HG03095 (cell line): ENCODE data around the gene ZNF445.
"Not testable (repeated sequence)": the region's sequence is repeated elsewhere in the genome, so short reads cannot be mapped to it uniquely, and the experiment has no call there.

Experiments
- ATAC-seq: cut with Tn5 transposase; IDR thresholded peaks from one replicate; pipeline ENCODE4 v1.9.1; 2021; ENCODE audit warnings: moderate library complexity; ENCODE audit not compliant: unreplicated experiment

The ZNF445 gene

DNA sequence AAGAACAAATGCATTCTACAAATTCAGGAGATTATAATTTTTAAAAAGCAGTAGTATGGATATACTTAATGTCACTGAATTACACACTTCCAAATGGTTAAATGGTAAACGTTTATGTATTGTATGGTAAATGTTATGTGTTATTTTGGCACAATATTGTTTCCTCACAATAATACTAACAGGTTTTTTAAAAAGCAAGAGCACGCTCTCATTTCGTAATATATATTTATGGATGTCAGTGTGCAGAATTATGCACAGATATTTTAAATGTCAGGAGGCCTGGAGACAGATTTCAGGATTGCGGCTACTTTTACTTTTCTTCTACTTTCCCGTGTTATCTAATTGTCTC lies 533 bp downstream of the ZNF445 start:
- ATAC-seq, result no peak

DNA sequence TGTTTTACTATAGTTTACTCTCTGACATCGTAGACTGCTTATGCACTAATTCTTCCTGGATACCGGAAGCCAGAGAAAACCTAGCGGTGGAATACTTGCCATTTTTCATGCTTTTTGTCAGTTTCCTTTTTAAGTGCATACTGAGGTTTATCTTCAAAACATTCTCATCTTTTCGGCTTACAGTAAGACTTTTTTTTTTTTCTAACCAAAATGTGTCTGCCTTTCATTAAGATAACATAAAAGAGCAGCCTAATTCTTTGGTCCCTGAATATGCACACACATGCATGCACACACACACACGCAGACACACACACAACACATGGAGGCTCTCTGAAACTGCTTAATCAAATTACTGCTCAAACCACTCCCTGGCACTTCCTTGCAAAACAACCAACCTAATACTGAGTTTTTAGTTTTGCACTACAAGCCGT lies 1.3 kb downstream of the ZNF445 start:
- ATAC-seq, result no peak

DNA sequence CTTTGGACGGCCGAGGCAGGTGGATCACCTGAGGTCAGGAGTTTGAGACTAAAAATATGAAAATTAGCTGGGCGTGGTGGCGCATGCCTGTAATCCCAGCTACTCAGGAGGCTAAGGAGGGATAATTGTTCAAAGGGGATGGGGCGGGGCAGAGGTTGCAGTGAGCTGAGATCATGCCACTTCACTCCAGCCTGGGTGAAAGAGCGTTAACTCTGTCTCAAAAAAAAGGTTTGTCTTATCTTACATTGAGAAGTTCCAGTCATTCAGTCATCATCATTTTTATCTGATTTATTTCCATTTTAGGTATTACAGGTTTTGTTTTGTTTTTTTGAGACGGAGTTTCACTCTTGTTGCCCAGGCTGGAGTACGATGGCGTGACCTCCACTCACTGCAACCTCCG lies 2.6 kb downstream of the ZNF445 start:
- not testable (repeated sequence) for ATAC-seq

DNA sequence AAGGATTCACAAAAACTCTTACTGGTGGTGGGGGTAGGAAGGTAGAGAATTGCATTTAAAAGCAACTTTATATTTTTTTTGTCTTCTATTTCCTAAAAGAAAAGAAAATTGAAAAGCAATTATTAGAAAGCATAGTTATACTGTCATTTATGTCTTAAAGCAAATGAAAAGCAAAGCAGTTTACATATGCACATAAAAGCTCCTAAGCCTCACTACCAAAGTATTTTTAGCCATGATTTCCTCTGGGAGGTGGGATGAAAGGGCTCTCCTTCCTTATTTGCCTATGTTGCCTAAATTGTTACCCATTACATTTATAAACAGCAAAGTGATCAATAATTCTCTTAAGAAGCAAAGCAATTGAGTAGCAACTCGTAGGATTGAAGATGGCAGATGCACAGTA lies 7.0 kb downstream of the ZNF445 start:
- ATAC-seq, result no peak

DNA sequence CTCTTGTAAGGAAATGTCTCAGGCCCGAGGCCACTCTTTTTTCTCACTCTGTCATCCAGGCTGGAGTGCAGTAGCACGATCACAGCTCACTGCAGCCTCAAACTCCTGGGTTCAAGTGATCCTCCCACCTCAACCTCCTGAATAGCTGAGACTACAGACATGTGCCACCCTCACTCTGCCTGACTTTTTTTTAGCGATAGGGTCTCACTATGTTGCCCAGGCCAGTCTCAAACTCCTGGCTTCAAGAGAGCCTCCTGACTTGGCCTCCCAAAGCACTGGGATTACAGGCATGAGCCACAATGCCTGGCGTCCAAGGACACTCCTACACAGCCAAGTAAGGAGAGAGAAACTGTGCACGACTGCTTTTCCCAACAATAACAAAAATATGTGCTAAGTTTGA lies 7.6 kb downstream of the ZNF445 start:
- ATAC-seq, result no peak

DNA sequence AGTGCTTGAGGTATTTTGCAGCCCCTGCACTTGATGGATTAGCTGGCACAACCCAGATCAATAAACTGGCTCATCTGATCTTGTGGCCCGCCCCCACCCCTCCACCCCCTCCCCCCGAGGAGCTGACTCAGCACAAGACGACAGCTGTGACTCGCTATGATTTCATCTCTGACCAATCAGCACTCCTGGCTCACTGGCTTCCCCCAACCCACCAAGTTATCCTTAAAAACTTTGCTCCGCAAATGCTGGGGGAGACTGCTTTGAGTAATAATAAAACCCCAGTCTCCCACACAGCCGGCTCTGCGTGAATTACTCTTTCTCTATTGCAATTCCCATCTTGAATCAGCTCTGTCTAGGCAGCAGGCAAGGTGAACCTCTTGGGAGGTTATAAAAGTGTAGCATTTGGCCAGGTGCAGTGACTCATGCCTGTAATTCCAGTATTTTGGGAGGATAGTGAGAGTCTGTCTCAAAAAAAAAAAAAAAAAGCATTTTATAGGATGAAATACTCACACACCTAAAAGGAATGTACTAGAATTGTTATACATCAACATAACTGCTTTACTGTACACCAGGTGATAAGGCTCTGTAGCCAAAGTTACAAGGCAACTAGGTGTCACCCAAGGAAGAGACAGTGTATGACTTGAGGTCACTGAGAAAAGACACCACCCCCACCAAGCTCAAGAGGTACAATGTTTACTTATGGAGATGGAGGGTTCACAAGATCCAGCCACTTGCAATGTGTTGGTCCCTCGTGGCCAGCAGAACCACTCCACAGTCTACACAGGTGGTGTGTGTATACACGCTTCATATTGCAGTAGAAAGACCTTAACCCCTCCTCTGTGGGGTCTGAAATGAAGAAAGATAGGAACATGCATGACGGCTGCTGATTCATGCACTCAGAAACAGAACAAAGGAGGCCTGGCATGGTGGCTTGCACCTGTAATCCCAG lies 8.6 kb downstream of the ZNF445 start:
- no peak for ATAC-seq

DNA sequence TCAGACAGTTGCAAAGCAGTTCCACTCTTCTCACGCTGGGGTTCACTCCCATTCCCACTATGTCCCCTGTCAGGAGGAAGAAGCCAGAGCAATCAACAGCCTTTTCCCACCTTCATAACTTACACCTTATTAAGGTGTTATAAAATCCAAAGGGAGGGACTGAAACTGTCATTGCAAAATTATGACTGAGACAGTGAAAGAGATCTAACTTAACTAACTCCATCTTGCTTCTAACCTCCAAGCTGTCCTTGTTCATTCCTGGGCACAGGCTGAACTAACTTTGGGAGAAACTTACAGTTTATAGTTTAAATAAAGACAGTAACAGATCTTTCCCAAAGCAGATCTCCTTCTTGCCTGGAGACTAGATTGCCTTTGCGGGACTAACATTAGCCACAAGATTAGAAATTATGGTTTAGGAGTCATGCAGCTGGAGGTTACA lies 9.4 kb downstream of the ZNF445 start:
- not testable (repeated sequence) for ATAC-seq

DNA sequence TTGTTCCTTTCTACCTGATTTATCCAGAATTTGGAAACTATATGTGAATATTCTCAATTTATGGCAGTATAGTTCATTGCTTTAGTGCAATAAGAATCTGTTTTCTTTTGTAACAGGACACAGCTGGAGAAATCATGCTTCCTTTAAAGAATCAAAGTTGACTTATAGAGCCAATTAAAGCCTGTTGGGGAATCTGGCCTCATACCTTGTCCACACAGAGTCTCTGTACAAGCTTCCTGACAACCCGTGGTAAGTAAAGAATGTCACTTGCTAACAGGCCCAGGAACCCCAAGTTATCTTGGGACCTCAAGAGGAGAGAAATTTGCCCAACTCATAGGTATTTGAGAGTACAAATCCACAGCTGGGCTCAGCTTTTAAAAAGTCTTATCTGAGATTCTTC lies 10.2 kb downstream of the ZNF445 start:
- no peak for ATAC-seq

DNA sequence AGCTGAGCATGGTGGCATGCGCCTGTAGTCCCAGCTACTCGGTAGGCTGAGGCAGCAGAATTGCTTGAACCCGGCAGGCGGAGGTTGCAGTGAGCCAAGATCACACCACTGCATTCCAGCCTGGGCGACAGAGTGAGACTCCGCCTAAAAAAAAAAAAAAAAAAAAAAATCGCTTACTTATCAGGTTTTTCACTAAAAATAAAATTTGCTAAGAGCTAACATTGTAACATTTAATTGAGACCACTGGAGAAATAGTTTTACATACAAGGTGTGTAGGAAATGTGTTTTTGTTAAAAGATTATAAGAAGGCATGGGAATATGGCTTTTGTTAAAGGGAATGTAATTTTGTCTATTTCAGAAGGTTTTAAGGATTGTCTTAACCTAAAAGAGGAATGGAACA lies 12.6 kb downstream of the ZNF445 start:
- not testable (repeated sequence) for ATAC-seq

DNA sequence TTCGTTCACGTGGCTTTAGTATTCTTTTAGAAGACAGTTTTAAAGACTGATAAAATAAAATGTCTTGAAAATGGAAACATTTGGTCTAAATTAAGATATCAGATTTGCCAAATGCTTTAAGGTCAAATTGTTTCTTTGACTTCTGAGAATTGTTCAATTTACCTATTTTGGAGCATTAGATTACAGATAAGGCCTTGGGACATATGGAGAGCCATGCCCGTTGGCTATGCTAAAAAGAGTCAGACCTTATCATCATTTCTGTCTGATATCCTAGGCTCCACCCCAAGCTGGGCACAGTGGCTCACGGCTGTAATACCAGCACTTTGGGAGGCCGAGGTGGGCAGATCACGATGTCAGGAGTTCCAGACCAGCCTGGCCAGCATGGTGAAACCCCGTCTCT lies 13.0 kb downstream of the ZNF445 start:
- ATAC-seq, result no peak

DNA sequence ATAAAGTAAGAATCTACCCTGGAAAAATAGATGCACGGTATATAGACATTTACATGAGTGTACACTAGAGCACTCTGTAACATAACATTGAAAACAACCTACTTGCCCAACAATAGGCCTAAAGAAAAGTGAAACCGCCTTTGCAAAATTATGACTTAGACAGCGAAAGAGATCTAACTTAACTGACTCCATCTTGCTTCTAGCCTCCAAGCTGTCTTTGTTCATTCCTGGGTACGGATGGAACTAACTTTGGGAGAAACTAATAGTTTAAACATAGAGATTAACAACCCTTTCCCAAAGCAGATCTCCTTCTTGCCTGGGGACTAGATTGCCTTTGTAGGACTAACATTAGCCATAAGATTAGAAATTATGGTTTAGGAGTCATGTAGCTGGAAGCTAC lies 17.4 kb downstream of the ZNF445 start:
- ATAC-seq, result not testable (repeated sequence)

DNA sequence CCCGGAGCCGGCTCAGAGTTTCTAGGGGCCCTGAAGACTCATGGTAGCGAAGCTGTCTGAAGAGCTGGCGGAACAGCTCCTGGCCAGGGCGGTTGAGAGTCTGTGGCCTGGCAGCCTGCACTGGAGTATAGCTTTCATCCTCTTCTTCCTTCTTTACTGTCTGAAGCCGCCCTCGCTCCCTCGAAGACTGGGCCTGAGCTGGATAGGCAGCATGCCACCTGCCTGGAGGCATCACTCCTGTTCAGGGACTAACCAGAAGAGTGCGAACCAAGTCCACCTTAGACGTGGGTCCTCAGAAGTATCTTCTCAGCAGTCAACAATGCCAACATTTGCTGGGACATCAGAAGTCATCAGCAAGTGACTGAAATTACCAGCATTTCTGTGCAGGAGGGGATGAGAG lies 22.2 kb downstream of the ZNF445 start:
- no peak for ATAC-seq

DNA sequence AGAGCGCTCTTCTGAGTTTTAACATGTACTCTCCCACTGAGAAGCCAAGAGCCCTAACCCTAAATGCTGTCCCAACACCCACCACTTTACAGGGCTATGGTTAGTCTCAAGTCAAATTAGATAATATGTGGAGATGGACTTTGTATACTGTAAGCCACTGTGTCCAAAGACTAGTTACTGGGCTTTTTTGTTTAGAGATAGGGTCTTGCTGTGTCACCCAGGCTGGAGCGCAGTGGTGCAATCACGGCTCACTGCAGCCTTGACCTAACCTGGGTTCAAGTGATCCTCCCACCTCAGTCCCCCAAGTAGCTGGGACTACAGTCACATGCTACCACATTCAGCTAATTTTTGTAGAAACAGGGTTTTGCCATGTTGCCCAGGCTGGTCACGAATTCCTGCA lies 23.2 kb downstream of the ZNF445 start:
- ATAC-seq, result no peak

DNA sequence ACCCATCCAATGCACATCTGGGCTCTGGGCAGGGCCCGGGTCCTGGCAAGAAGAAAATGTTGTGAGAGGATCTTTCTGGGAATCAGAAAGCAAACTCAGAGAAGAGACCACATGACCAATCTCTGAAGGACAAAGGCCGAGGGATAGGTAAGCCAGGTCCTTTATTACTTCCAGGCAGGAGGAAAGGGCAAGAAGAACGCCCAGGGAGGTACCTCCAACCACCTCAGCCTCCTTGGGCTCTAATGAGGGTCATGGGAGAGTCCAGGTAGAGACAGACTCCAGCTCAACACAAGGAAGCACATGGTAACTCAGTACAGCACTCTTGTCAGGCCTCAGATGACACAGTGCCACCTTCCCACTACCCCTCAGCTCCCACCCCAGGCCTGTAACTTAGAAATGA lies 26.0 kb downstream of the ZNF445 start:
- no peak for ATAC-seq

DNA sequence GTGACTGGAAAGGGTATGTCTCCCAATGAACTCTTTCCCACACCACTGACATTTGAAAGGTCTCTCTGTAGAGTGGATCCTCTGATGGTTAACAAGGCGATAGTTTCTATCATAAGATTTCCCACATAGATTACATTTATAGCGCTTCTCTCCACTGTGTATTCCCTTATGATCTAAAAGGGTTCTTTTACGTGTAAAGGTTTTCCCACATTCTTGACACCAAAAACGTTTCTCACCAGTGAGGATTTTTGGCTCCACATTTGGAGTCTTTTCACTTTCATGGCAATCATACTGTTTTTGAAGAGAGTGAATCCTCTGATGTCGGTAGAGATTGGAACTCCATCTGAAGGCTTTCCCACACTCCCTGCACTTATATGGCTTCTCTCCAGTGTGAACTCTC lies 30.5 kb downstream of the ZNF445 start:
- ATAC-seq, result no peak

DNA sequence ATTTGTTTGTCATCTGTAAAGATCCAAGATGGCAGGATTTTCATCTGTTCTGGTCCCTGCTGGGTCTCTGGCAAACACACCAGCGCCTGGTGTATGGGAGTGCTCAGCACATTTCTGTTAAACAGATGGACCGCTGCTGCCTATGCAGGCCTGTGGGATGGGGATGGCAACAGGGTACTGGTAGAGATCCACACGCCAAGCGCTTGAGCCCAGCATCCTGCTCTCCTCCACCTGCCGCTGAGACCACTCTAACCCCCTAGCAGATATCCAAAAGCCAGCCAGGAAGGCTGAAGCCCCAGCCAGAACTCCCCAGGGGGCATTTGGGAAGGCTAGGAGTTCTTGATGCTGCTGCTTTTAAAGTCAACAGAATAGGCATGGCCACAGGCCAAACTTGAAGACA lies 31.7 kb downstream of the ZNF445 start:
- ATAC-seq, result no peak

DNA sequence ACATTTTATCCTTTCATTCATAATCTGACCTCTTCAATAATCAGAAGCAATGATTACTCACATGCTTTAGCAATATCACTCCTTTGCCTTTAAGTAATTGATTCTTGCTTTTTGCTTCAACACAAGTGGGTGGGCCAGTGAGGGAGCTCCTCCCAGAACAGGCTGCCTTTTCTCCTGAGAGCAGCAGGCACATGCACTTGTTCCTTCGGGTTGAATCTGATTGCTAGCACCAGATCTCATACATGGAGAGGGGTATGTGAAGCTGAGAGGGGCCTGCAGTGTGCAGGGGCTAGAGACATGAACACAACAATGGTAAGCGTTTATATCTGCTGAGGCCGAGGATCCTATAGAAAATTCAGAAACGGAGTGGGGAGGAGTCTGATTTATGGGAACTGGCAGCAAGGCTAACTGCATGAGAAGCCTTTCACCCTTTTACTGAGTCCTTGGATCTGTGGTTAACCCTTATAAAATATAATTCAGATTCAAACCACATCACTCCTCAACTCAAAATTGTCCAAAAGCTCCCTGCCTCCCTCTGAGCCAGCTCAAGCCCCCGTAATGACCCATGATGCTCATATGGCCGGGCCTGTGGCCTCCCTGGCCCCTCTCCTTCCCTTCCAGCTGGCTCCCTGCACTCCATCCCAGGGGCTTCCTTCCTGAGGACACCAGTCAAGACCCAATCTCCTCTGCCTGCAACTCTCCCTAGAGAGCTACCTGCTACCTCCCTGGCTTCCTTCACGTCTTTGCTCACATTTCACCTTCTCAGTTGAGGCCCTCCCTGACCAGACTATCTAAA lies 32.4 kb downstream of the ZNF445 start:
- no peak for ATAC-seq

DNA sequence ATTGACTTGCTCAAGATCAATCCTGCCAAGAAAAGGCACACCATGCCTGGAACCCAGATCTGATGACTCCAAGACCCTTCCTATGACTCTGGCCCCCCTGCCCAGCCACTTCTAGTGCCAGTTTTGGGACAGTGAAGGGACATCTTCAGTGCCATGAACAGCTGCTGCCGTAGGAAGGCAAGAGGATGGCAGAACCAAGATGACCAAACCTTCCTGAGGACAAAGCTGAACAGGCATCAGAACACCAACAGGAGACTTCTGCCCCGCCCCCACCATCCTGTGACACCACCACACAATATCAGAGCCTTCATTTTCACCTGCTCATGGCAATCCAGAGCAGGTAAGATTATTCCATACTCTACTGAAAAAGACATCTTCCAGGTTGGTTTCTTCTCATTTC lies 33.0 kb downstream of the ZNF445 start:
- ATAC-seq, result no peak

DNA sequence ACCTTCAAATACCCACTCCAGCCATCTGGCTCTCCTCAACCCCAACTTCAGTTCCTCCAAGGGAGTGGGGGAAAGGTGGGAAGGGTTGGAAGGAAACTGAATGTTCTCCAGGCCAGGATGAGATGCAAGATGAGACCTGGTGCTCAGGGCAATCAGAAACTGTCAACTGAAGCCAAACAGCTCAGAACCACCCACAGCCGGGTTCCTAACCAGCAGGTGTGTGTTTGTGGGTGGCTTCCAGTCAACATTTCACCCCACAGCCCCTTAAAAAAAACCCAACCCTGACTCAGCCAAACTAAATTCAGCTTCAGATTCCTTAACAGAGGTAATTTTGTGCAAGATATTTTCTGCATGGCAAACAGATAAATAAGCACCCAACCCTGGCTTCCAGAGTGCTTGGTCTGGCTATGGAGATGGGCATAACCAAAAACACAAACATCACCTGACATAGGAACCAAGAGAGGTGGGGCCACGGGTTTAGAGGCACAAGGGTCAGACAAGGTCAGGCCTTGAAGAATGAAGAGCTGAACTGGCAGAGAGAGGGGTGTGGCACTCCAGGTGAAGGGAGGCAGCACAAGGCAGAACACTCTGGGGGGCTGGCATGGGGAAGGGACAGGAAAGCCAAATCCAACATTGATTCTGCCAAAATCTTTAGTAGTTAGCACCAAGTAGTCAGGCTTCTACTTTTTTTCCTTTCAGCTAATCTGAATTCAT lies 34.7 kb downstream of the ZNF445 start:
- no peak for ATAC-seq

DNA sequence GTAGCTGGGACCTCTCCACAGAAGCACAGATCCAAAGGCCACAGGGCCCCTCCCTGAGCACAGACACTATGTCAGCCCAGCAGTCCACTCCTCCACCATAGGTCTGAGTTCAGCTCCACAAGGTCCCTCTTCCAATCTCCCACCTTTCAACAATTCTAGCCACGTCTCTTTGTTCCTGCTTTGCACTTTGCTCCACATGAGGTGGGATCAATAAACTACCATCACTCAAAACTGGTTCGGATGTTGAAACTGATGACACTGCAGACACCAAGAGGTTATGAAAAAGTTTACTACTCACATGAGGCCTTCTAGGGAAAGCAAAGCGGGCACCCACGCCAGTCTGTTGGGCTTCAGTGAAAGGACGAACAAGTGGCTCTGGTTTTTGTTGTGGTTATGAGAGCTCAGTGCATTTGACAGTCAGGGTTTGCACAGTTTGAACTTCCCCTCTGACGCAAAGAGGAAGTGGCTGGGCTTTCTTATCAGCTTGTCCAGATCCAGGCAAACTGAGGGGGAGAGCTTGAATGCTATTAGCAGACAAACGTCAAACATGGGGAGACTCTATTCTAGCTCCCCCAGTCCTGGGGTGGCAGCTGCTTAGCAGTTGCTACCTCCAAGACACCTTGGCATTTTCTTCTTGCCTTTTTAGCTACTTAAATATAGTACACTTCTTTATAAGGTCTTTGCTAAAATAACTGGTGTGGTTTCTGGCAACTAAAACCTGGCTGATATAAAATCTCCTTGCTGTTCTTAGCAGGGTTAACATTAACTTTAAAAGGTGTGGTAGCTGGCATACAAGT lies 37.8 kb downstream of the ZNF445 start:
- peak; percentile 97 for ATAC-seq

DNA sequence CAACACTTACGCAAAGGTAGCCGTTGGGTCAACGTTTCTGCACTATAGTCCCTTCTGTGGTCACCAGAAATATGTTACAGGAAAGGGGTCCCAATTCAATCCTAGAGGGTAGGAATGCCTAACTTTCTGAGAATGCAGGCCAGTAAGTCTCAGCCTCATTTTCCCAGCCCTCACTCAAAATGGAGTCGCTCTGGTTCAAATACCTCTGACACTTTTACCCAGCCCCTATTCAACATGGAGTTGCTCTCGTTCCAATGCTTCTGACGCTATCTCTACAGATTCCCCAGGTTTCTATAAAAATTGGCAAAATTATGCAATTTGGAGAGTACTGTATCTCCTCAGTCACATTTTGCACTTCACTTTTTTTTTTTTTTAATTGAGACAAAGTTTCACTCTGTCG lies 39.7 kb downstream of the ZNF445 start:
- ATAC-seq, result no peak
